Esophagus squamous epithelium (tissue), 4 donors: ENCODE data around the gene DHRS13.

ENCODE experiments used
- CTCF ChIP-seq, 6 experiments: fragments of 450-650 bp in 4 of 6; fragments of 200-600 bp in 2 of 6; sonication (generic) in 2 of 6; IDR thresholded peaks; one replicate each; pipeline ENCODE4 v1.5.1; 2016 to 2019; ENCODE audit warnings: antibody characterized with exemption in 6 of 6, mild to moderate bottlenecking in 4 of 6, moderate library complexity in 4 of 6
- POLR2A ChIP-seq, 4 donors: fragments of 450-650 bp; IDR thresholded peaks; one replicate each; pipeline ENCODE4 v1.6.1; 2017; ENCODE audit warnings: antibody characterized with exemption in 4 of 4, mild to moderate bottlenecking in 4 of 4, moderate library complexity in 3 of 4

GRCh38 chr17:28897769-28898526, 4.9 kb downstream of the DHRS13 start:
- TF ChIP-seq CTCF (IDR thresholded peaks at IDR 0.05) (no peak), POLR2A (IDR thresholded peaks at IDR 0.05) (no peak)
